Mucosa of descending colon (tissue), 3 donors: ENCODE measurements around the gene LAMC1. TPM values are rescaled to one million over a fixed set of nuclear protein-coding genes. Genes with fewer than 3 reads are reported as not detected.
A peak's percentile ranks its signal among the peaks of the same experiment; 100 is the strongest.

Source experiments
- ATAC-seq: fragments of 200-7000 bp; cut with Tn5 transposase; one replicate; pipeline ENCODE4 v1.9.1; 2020; ENCODE audit warnings: mild to moderate bottlenecking, moderate library complexity
- DNase-seq, 3 donors: peaks; one replicate each; pipeline ENCODE4 v3.0.0-alpha.2; 2020
- H3K36me3 ChIP-seq: fragments of 200-600 bp; one replicate; pipeline ENCODE4 v1.8.0; 2021; ENCODE audit warnings: low read depth, mild to moderate bottlenecking
- H3K4me1 ChIP-seq: fragments of 200-600 bp; one replicate; pipeline ENCODE4 v1.8.0; 2021; ENCODE audit warnings: low read depth, mild to moderate bottlenecking
- H3K4me3 ChIP-seq: fragments of 200-600 bp; one replicate; pipeline ENCODE4 v1.8.0; 2021; ENCODE audit warnings: mild to moderate bottlenecking
- H3K9me3 ChIP-seq: fragments of 200-600 bp; one replicate; pipeline ENCODE4 v1.8.0; 2021; ENCODE audit warnings: mild to moderate bottlenecking
- CTCF ChIP-seq: fragments of 200-600 bp; IDR thresholded peaks from one replicate; pipeline ENCODE4 v1.8.0; 2022; ENCODE audit warnings: antibody characterized with exemption, mild to moderate bottlenecking
- intact Hi-C, 2 donors: fragments of 100-400 bp; cut with DNase I in 1 of 2; cut with micrococcal nuclease in 1 of 2; formaldehyde crosslinking; loops; one replicate each; pipeline versions ENCODE4 v1.11.0 to v1.11.1; 2022; cut with DNase I, micrococcal nuclease
- total RNA-seq, 3 donors: library from RNA; stranded (reverse); fragmentation: NEBNext Ultra II Directional in 2 of 3; extraction: Animal tissue kit (Norgen Biotek cat#: 25700) in 2 of 3; gene quantifications; one replicate each; pipeline versions ENCODE4 v1.2.1 to v1.2.4, GENCODE V29; 2021 to 2023
- donor health status: DM: no; HTN: no; CAD: no; lungs with moderate emphysema.
- donor health status: DM: no; HTN: no; CAD: no.
- donor health status: DM: no; HTN: yes; CAD: no.

Gene LAMC1
- total RNA-seq, 3 donors from 2014 or later, result 22.5 to 137 (median 46.7) TPM

GRCh38 chr1:183137782-183138181, 114.6 kb downstream of the LAMC1 start:
- no peaks in the 10 kb centered on the region for H3K36me3 ChIP-seq

GRCh38 chr1:183138301-183138700, 115.1 kb downstream of the LAMC1 start:
- ATAC-seq (no peak), DNase-seq (no peak)
- H3K9me3 ChIP-seq, result no peaks in the 10 kb centered on the region
- peaks cover 12% of the 10 kb centered on the region for H3K4me1 ChIP-seq
- no peak overlapping the region for H3K4me3 ChIP-seq
- intact Hi-C loops, result no loop called here
- no peaks in the 10 kb centered on the region for H3K36me3 ChIP-seq
- TF ChIP-seq CTCF, result no peak

More at GRCh38 chr1:183137782-183138181, 114.6 kb downstream of the LAMC1 start:
- H3K4me3 ChIP-seq, result no peak overlapping the region
- intact Hi-C loops, result no loop called here
- no peaks in the 10 kb centered on the region for H3K9me3 ChIP-seq
- TF ChIP-seq CTCF, result no peak
- ATAC-seq (no peak), DNase-seq (no peak)
- peaks cover 12% of the 10 kb centered on the region for H3K4me1 ChIP-seq

- no peak for TF ChIP-seq CTCF
- H3K4me1 ChIP-seq, result peaks cover 12% of the 10 kb centered on the region
- H3K9me3 ChIP-seq, result no peaks in the 10 kb centered on the region
- no peak overlapping the region for H3K4me3 ChIP-seq
- ATAC-seq (peak; percentile 92), DNase-seq (no peak)
- intact Hi-C loops, result no loop called here
- H3K36me3 ChIP-seq, result no peaks in the 10 kb centered on the region
Observed at GRCh38 chr1:183139281-183139942, 116.2 kb downstream of the LAMC1 start.

- intact Hi-C loops, result no loop called here
- no peaks in the 10 kb centered on the region for H3K9me3 ChIP-seq
- ATAC-seq (peak; percentile 48), DNase-seq (no peak)
- H3K4me1 ChIP-seq, result peaks cover 12% of the 10 kb centered on the region
- TF ChIP-seq CTCF, result no peak
- no peaks in the 10 kb centered on the region for H3K36me3 ChIP-seq
- no peak overlapping the region for H3K4me3 ChIP-seq
Observed at GRCh38 chr1:183140633-183141032, 117.4 kb downstream of the LAMC1 start.

GRCh38 chr1:183142171-183142570, 119.0 kb downstream of the LAMC1 start:
- no peaks in the 10 kb centered on the region for H3K9me3 ChIP-seq
- no peak for ATAC-seq
- intact Hi-C loops, result no loop called here

More at GRCh38 chr1:183142171-183142570, 119.0 kb downstream of the LAMC1 start:
- Histone ChIP-seq H3K4me1 (peaks cover 12% of the 10 kb centered on the region), H3K4me3 (no peak overlapping the region), H3K36me3 (no peaks in the 10 kb centered on the region)
- no peak for TF ChIP-seq CTCF
- no peak for DNase-seq
